Mesothelial cell of epicardium (in vitro differentiated cells): ENCODE data around the gene ADAMTS5. TPM values are rescaled to one million over a fixed set of nuclear protein-coding genes. Genes with fewer than 3 reads are reported as not detected.

Source experiments
- DNase-seq, 2 experiments: peaks; one replicate each; pipeline ENCODE4 v3.0.0; 2021; ENCODE audit warnings: low spot score in 2 of 2; ENCODE audit not compliant: unreplicated experiment in 2 of 2
- H3K27ac Mint-ChIP-seq: 2 replicates; pipeline ENCODE4 v1.8.0; 2021; ENCODE audit warnings: mixed read lengths
- H3K27me3 Mint-ChIP-seq: 2 replicates; pipeline ENCODE4 v1.8.0; 2021; ENCODE audit warnings: low read depth, mixed read lengths
- H3K36me3 Mint-ChIP-seq: 2 replicates; pipeline ENCODE4 v1.8.0; 2021; ENCODE audit warnings: mixed read lengths
- H3K4me1 Mint-ChIP-seq: 2 replicates; pipeline ENCODE4 v1.8.0; 2021; ENCODE audit warnings: mixed read lengths
- H3K4me3 Mint-ChIP-seq: 2 replicates; pipeline ENCODE4 v1.8.0; 2021; ENCODE audit warnings: mild to moderate bottlenecking, moderate library complexity, mixed read lengths
- H3K9me3 Mint-ChIP-seq: 2 replicates; pipeline ENCODE4 v1.8.0; 2021; ENCODE audit warnings: mixed read lengths
- CTCF ChIP-seq: fragments of 200-600 bp; sonication (generic); IDR thresholded peaks from one replicate; pipeline ENCODE4 v1.5.0; 2021; ENCODE audit warnings: antibody characterized with exemption; ENCODE audit not compliant: unreplicated experiment
- total RNA-seq: library from RNA; stranded (reverse); gene quantifications from 3 replicates; pipeline ENCODE4 v1.2.1, GENCODE V29; 2021

ADAMTS5 gene
- total RNA-seq, 1 donor from 2014 or later, result 4.4 TPM

GRCh38 chr21:26912466-26912865, 54.4 kb downstream of the ADAMTS5 start:
- Mint-ChIP-seq H3K27ac (no peak overlapping the region), H3K9me3 (peaks cover 28% of the 10 kb centered on the region), H3K4me1 (peaks cover 14% of the 10 kb centered on the region), H3K36me3 (peaks cover 10% of the 10 kb centered on the region), H3K27me3 (no peaks in the 10 kb centered on the region), H3K4me3 (no peak overlapping the region)
- no peak for DNase-seq
- TF ChIP-seq CTCF, result no peak

GRCh38 chr21:26909972-26910371, 56.9 kb downstream of the ADAMTS5 start:
- Mint-ChIP-seq H3K4me1 (peaks cover 9% of the 10 kb centered on the region), H3K36me3 (peaks cover 12% of the 10 kb centered on the region), H3K4me3 (no peak overlapping the region), H3K27me3 (no peaks in the 10 kb centered on the region), H3K27ac (no peak overlapping the region), H3K9me3 (peaks cover 24% of the 10 kb centered on the region)
- no peak for TF ChIP-seq CTCF
- DNase-seq, result no peak

- H3K4me3 Mint-ChIP-seq, result no peak overlapping the region
- no peak for TF ChIP-seq CTCF
- no peaks in the 10 kb centered on the region for H3K4me1 Mint-ChIP-seq
These were observed 65.9 kb downstream of the ADAMTS5 start for GRCh38 chr21:26900980-26901379.

GRCh38 chr21:26892151-26892550, 74.7 kb downstream of the ADAMTS5 start:
- H3K27me3 Mint-ChIP-seq, result no peaks in the 10 kb centered on the region
- H3K9me3 Mint-ChIP-seq, result peaks cover 8% of the 10 kb centered on the region
- H3K36me3 Mint-ChIP-seq, result no peaks in the 10 kb centered on the region
- DNase-seq, result no peak
- TF ChIP-seq CTCF, result no peak
- H3K4me3 Mint-ChIP-seq, result no peak overlapping the region
- H3K4me1 Mint-ChIP-seq, result peaks cover 4% of the 10 kb centered on the region
- H3K27ac Mint-ChIP-seq, result no peak overlapping the region

More at GRCh38 chr21:26900980-26901379, 65.9 kb downstream of the ADAMTS5 start:
- Mint-ChIP-seq H3K9me3 (peaks cover 11% of the 10 kb centered on the region), H3K36me3 (peaks cover under 1% of the 10 kb centered on the region), H3K27me3 (no peaks in the 10 kb centered on the region), H3K27ac (no peak overlapping the region)
- DNase-seq, result no peak

GRCh38 chr21:26888931-26889330, 78.0 kb downstream of the ADAMTS5 start:
- no peaks in the 10 kb centered on the region for H3K36me3 Mint-ChIP-seq

More at GRCh38 chr21:26888931-26889330, 78.0 kb downstream of the ADAMTS5 start:
- H3K4me1 Mint-ChIP-seq, result peaks cover 4% of the 10 kb centered on the region
- H3K4me3 Mint-ChIP-seq, result no peak overlapping the region
- H3K9me3 Mint-ChIP-seq, result peaks cover 12% of the 10 kb centered on the region
- TF ChIP-seq CTCF, result no peak
- DNase-seq, result no peak
- no peaks in the 10 kb centered on the region for H3K27me3 Mint-ChIP-seq
- no peak overlapping the region for H3K27ac Mint-ChIP-seq
